Neural progenitor cell (in vitro differentiated cells): ENCODE measurements around the gene DPT. TPM values are rescaled to one million over a fixed set of nuclear protein-coding genes. Genes with fewer than 3 reads are reported as not detected.

Experiments used
- DNase-seq: peaks from one replicate; pipeline ENCODE4 v3.0.0-alpha.2; 2016; ENCODE audit warnings: low spot score
- H2AFZ ChIP-seq: fragments of 200-600 bp; sonication (generic); replicated peaks from 2 replicates; pipeline ENCODE4 v1.6.1; 2016; ENCODE audit warnings: antibody characterized with exemption
- H3F3A ChIP-seq: fragments of 200-600 bp; sonication (generic); 2 replicates; pipeline ENCODE4 v1.6.1; 2016; ENCODE audit warnings: antibody characterized with exemption, low read depth
- H3K27ac ChIP-seq: fragments of 200-600 bp; sonication (generic); 2 replicates; pipeline ENCODE4 v1.5.1; 2016; ENCODE audit warnings: mild to moderate bottlenecking
- H3K27me3 ChIP-seq: fragments of 200-600 bp; sonication (generic); 2 replicates; pipeline ENCODE4 v1.6.1; 2016; ENCODE audit warnings: mild to moderate bottlenecking, moderate library complexity
- H3K36me3 ChIP-seq: fragments of 200-600 bp; sonication (generic); 2 replicates; pipeline ENCODE4 v1.5.1; 2016
- H3K4me1 ChIP-seq: fragments of 200-600 bp; sonication (generic); 2 replicates; pipeline ENCODE4 v1.6.1; 2016; ENCODE audit warnings: mixed run types
- H3K4me2 ChIP-seq: fragments of 200-600 bp; sonication (generic); 2 replicates; pipeline ENCODE4 v1.6.1; 2016
- H3K4me3 ChIP-seq: fragments of 200-600 bp; sonication (generic); 2 replicates; pipeline ENCODE4 v1.5.1; 2016
- H3K79me2 ChIP-seq: fragments of 200-600 bp; sonication (generic); 2 replicates; pipeline ENCODE4 v1.6.1; 2016; ENCODE audit warnings: low read depth
- H3K9ac ChIP-seq: fragments of 200-600 bp; sonication (generic); 2 replicates; pipeline ENCODE4 v1.6.1; 2016
- H3K9me3 ChIP-seq: fragments of 200-600 bp; sonication (generic); 2 replicates; pipeline ENCODE4 v1.5.1; 2016; ENCODE audit warnings: low read depth
- H4K20me1 ChIP-seq: fragments of 200-600 bp; sonication (generic); 2 replicates; pipeline ENCODE4 v1.6.1; 2016; ENCODE audit warnings: low read depth
- H3K27ac Mint-ChIP-seq: 3 replicates; pipeline ENCODE4 v1.8.0; 2021; ENCODE audit warnings: mixed read lengths
- H3K27me3 Mint-ChIP-seq: 2 replicates; pipeline ENCODE4 v1.8.0; 2022; ENCODE audit warnings: low read depth, mild to moderate bottlenecking, inconsistent platforms, moderate library complexity, mixed read lengths; ENCODE audit not compliant: insufficient read depth
- H3K36me3 Mint-ChIP-seq: 3 replicates; pipeline ENCODE4 v1.8.0; 2021; ENCODE audit warnings: mixed read lengths
- H3K4me1 Mint-ChIP-seq: 3 replicates; pipeline ENCODE4 v1.8.0; 2021; ENCODE audit warnings: mixed read lengths
- H3K4me3 Mint-ChIP-seq: 3 replicates; pipeline ENCODE4 v1.8.0; 2021; ENCODE audit warnings: mild to moderate bottlenecking, moderate library complexity, mixed read lengths
- H3K9me3 Mint-ChIP-seq: 3 replicates; pipeline ENCODE4 v1.8.0; 2020; ENCODE audit warnings: mixed read lengths
- EZH2 ChIP-seq: fragments of 200-600 bp; sonication (generic); IDR thresholded peaks from 2 replicates; pipeline ENCODE4 v1.6.1; 2017; ENCODE audit warnings: antibody characterized with exemption, mild to moderate bottlenecking, moderate library complexity
- EZH2phosphoT487 ChIP-seq: fragments of 200-600 bp; sonication (generic); IDR thresholded peaks from 2 replicates; pipeline ENCODE4 v1.6.1; 2017; ENCODE audit warnings: antibody characterized with exemption
- total RNA-seq: library from RNA; depleted of rRNA; stranded (reverse); fragments of >200 nt; gene quantifications from 2 replicates; pipeline ENCODE4 v1.2.3, GENCODE V29; 2015; ENCODE audit warnings: low replicate concordance
- TF ChIP-seq, protein P1 (sequence below): fragments of 200-600 bp; sonication (generic); IDR thresholded peaks from 2 replicates; pipeline ENCODE4 v1.5.1; 2017; ENCODE audit warnings: antibody characterized with exemption, mild to moderate bottlenecking

Gene DPT
- total RNA-seq, 1 donor from 2014 or later, result not detected

- no peak overlapping the region for H2AFZ ChIP-seq
- no peak overlapping the region for H3K4me2 ChIP-seq
- no peaks in the 10 kb centered on the region for H4K20me1 ChIP-seq
- H3K4me3 ChIP-seq, result no peak overlapping the region
- no peak overlapping the region for H3K9ac ChIP-seq
- H3K9me3 ChIP-seq, result no peaks in the 10 kb centered on the region
- H3K4me1 ChIP-seq, result peaks cover 11% of the 10 kb centered on the region
- H3K79me2 ChIP-seq, result no peaks in the 10 kb centered on the region
- H3K36me3 ChIP-seq, result no peaks in the 10 kb centered on the region
- H3K9me3 Mint-ChIP-seq, result no peaks in the 10 kb centered on the region
- H3K27me3 Mint-ChIP-seq, result peaks cover 3% of the 10 kb centered on the region
- TF ChIP-seq EZH2, result no peak
- TF ChIP-seq, protein P1, sequence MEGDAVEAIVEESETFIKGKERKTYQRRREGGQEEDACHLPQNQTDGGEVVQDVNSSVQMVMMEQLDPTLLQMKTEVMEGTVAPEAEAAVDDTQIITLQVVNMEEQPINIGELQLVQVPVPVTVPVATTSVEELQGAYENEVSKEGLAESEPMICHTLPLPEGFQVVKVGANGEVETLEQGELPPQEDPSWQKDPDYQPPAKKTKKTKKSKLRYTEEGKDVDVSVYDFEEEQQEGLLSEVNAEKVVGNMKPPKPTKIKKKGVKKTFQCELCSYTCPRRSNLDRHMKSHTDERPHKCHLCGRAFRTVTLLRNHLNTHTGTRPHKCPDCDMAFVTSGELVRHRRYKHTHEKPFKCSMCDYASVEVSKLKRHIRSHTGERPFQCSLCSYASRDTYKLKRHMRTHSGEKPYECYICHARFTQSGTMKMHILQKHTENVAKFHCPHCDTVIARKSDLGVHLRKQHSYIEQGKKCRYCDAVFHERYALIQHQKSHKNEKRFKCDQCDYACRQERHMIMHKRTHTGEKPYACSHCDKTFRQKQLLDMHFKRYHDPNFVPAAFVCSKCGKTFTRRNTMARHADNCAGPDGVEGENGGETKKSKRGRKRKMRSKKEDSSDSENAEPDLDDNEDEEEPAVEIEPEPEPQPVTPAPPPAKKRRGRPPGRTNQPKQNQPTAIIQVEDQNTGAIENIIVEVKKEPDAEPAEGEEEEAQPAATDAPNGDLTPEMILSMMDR, result no peak
- TF ChIP-seq EZH2phosphoT487, result no peak
- H3K36me3 Mint-ChIP-seq, result no peaks in the 10 kb centered on the region
- no peaks in the 10 kb centered on the region for H3K27me3 ChIP-seq
- no peak for DNase-seq
- H3K27ac Mint-ChIP-seq, result no peak overlapping the region
- no peak overlapping the region for H3K27ac ChIP-seq
- H3K4me1 Mint-ChIP-seq, result peaks cover 36% of the 10 kb centered on the region
- no peak overlapping the region for H3K4me3 Mint-ChIP-seq
- H3F3A ChIP-seq, result no peaks in the 10 kb centered on the region
Observed at GRCh38 chr1:168755800-168756418, 26.9 kb upstream of the DPT start.

DNA sequence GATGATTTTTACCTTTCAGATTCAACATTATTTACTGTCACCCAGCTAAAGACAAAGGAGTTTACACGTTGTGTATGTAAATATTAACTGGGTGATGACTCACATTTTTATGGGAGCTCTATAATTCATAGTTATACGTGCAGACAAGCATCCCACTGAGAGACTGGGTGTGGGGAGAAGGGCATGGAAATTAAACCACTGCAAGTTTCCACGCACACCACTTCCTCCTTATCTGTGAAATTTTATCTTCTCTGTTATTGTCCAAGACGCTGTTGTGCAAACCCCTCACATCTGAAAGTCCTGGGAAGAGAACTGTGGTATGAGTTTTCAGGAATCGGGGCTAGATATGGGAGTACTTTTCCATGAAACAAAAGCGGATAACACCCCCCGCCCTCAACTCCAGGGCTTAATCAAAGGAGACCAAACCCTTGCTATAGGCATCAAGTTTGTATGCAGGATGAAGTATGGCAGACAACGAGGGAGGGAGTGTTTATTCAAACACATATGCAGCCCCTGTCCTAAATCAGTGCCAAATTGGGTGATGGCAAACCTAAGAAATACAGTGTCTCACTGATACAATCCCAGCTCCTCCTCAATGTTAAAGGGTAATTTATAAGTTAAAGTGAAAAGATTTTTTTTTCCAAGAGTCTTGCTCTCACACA lies 23.3 kb upstream of the DPT start:
- Histone ChIP-seq H3K9ac (no peak overlapping the region), H4K20me1 (no peaks in the 10 kb centered on the region), H3K27me3 (no peaks in the 10 kb centered on the region), H3K4me3 (no peak overlapping the region), H3K27ac (no peak overlapping the region), H3K9me3 (no peaks in the 10 kb centered on the region), H3K4me2 (no peak overlapping the region), H2AFZ (no peak overlapping the region), H3K4me1 (peaks cover 12% of the 10 kb centered on the region), H3F3A (no peaks in the 10 kb centered on the region), H3K36me3 (no peaks in the 10 kb centered on the region), H3K79me2 (no peaks in the 10 kb centered on the region)
- Mint-ChIP-seq H3K36me3 (no peaks in the 10 kb centered on the region), H3K4me3 (no peak overlapping the region), H3K27ac (no peak overlapping the region), H3K9me3 (no peaks in the 10 kb centered on the region), H3K4me1 (peaks cover 40% of the 10 kb centered on the region), H3K27me3 (peaks cover 3% of the 10 kb centered on the region)
- DNase-seq, result no peak
- TF ChIP-seq EZH2, result no peak
- TF ChIP-seq, protein P1, result no peak
- TF ChIP-seq EZH2phosphoT487, result no peak

DNA sequence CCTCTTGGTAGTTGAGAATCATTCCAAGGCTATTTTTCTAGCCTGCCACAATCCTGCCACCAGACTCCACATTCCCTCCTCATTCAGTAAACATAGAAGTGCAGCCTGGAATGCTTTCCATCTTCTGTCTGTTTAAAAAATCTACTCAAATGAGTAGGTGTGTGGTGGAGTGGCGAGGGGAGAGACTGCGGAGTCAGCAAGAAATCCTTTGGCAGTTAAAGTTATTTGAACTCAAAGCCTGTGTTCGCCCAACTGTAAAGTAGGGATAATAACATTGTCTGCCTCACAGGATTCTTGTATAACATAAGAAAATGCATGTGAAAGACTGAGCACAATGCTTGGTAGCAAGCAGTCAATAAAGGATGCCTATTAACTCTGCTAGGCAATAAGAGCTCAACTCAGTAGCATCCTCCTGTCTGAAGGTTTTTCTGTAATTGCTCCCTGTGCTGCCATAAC lies 22.2 kb upstream of the DPT start:
- no peaks in the 10 kb centered on the region for H3F3A ChIP-seq
- no peaks in the 10 kb centered on the region for H3K27me3 ChIP-seq
- H3K79me2 ChIP-seq, result no peaks in the 10 kb centered on the region
- H3K4me1 ChIP-seq, result peaks cover 12% of the 10 kb centered on the region
- H3K27ac ChIP-seq, result no peak overlapping the region
- no peak overlapping the region for H3K9ac ChIP-seq
- H3K4me3 ChIP-seq, result no peak overlapping the region
- Mint-ChIP-seq H3K4me1 (peaks cover 35% of the 10 kb centered on the region), H3K27ac (peak overlapping the region; percentile 84), H3K9me3 (no peaks in the 10 kb centered on the region), H3K27me3 (peaks cover 3% of the 10 kb centered on the region), H3K4me3 (no peak overlapping the region), H3K36me3 (no peaks in the 10 kb centered on the region)
- TF ChIP-seq EZH2 (no peak), EZH2phosphoT487 (no peak)
- TF ChIP-seq, protein P1, result no peak
- H3K9me3 ChIP-seq, result no peaks in the 10 kb centered on the region
- peak; percentile 47 for DNase-seq
- no peaks in the 10 kb centered on the region for H3K36me3 ChIP-seq
- peak overlapping the region; percentile 6 for H3K4me2 ChIP-seq
- H4K20me1 ChIP-seq, result no peaks in the 10 kb centered on the region
- H2AFZ ChIP-seq, result no peak overlapping the region
